Dedifferentiated amniotic fluid mesenchymal stem cell (primary cell): ENCODE measurements around the gene TAS2R46.
"Not testable (repeated sequence)": the region's sequence is repeated elsewhere in the genome, so short reads cannot be mapped to it uniquely, and the experiment has no call there.

Experiments
- DNase-seq: peaks from one replicate; pipeline ENCODE4 v3.0.0-alpha.2; 2016; ENCODE audit errors: extremely low spot score

The TAS2R46 gene

DNA sequence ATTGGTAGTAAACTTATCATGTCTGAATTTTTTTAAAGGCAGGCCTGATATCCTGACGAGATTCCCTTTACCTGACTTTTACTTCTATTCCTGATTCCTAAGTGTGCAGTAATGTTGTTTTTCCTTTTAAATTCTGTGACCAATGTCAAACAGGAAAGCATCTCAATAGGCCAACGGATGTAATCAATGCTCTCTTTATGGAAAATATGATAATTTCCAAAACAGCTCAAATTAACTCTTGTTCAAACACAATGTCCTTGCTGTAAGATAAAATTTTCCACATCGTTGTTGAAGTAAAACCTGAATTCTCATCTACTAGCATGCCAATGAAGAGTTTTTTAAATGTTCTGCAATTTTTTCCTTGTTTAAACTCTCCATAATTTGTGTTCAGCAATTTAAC lies 22.9 kb downstream of the TAS2R46 start:
- DNase-seq = no peak

DNA sequence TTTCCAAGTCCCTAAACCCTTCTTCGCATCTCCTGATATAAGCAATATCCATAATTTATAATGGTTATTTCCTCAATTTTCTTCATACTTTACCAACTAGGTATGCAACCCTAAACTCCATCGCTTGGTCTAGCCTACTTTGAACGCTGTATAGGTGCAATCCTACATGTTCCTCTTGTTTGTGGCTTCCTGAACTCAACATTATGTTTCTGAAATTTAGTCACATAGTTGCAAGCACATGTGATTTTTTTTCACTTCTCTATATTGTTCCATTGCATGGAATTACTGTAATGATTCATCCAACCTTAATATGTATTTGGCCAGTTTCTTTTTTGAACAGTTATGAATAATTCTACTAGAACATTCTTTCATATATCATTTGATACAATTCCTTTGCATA lies 28.1 kb downstream of the TAS2R46 start:
- not testable (repeated sequence) for DNase-seq

GRCh38 chr12:11031307-11031706 lies 30.8 kb downstream of the TAS2R46 start, which contains the start of gene TAS2R31:
TSS of gene TAS2R31 (minus strand) at chr12:11031407. CDS start at chr12:11031335, 72 bp downstream.
- DNase-seq = no peak

GRCh38 chr12:11026118-11026517 lies 36.0 kb downstream of the TAS2R46 start:
- DNase-seq = no peak

- no peak for DNase-seq
These were observed 38.7 kb downstream of the TAS2R46 start for GRCh38 chr12:11023387-11023786.

DNA sequence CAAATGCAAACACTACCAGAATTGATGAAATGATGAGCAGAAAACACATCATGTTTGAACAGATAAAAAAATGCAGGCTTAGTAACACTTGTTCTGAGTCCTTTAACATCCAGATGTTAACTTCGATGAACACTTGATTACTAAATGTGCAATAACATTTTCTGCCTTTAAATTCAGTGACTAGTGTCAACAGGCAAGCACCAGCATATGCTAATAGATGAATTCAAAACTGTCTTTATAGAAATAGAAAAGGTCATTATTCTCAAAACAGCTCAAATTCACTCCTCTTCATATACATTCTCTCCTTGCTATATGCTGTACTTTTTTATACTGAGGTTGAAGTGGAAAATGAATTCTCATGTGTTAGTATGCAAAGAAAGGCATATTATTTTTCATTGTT lies 39.6 kb downstream of the TAS2R46 start, which contains the start of gene TAS2R19:
TAS2R19 (minus strand) TSS at position 101 of the 400 bp plus-strand sequence; CDS start at position 52, 49 bp downstream.
- DNase-seq = no peak

- no peak for DNase-seq
These were observed 45.2 kb downstream of the TAS2R46 start for GRCh38 chr12:11016937-11017336.

- DNase-seq = no peak
These were observed 46.2 kb downstream of the TAS2R46 start for GRCh38 chr12:11015775-11016430.

GRCh38 chr12:11014234-11014633 lies 47.9 kb downstream of the TAS2R46 start:
- DNase-seq = no peak
